ENCODE results near the gene USP30. TPM values are rescaled to one million over a fixed set of nuclear protein-coding genes. Genes with fewer than 3 reads are reported as not detected.

Gene USP30
- total RNA-seq, 1 donor from 2014 or later, result 15.5 TPM

DNA sequence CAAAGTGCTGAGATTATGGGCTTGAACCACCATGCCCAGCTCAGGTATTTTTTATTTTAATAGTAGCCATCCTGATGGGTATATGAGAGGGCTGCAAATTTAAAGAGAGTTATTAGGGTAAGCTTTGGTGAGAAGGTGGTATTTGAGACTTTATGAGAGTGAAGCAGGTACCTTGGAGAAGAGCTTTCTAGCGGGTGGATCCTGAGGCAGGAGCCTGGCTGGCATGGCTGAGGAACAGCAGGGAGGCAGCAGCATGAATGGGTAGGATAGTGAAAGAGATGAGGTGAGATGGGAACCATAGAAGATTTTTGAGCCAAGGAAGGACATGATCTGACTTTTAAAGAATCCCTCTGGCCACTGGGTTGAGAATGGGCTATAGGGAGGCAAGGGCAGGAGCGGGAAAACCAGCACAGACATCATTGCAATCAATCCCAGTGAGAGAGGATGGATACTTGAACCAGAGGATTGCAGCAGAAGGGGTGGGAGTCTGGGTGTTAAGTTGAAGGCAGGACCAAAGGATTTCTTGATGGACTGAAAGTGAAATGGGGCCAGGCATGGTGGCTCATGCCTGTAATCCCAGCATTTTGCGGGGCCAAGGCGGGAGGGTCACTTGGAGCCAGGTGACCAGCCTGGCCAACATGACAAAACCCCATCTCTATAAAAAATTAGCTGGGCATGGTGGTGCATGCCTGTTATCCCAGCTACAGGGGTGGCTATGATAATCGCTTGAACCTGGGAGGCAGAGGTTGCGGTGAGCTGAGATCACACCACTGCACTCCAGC is 37.2 kb upstream of the USP30 start:
- intact Hi-C loops (cut with DNase I), result no loop called here
- Histone ChIP-seq H3K27me3 (no peaks in the 10 kb centered on the region), H3K36me3 (no peaks in the 10 kb centered on the region), H3K27ac (no peak overlapping the region), H3K4me3 (no peak overlapping the region), H3K4me1 (no peaks in the 10 kb centered on the region), H3K9me3 (no peaks in the 10 kb centered on the region)
- peak; percentile 18 to 58 for DNase-seq (ENCODE audit: extremely low spot score in 2 of 2)
- TF ChIP-seq POLR2A (IDR thresholded peaks at IDR 0.05), result no peak
- TF ChIP-seq POLR2AphosphoS5 (IDR thresholded peaks at IDR 0.05; ENCODE audit: insufficient read depth in 1 of 2, low read depth in 1 of 2), result no peak
- TF ChIP-seq, protein P1, sequence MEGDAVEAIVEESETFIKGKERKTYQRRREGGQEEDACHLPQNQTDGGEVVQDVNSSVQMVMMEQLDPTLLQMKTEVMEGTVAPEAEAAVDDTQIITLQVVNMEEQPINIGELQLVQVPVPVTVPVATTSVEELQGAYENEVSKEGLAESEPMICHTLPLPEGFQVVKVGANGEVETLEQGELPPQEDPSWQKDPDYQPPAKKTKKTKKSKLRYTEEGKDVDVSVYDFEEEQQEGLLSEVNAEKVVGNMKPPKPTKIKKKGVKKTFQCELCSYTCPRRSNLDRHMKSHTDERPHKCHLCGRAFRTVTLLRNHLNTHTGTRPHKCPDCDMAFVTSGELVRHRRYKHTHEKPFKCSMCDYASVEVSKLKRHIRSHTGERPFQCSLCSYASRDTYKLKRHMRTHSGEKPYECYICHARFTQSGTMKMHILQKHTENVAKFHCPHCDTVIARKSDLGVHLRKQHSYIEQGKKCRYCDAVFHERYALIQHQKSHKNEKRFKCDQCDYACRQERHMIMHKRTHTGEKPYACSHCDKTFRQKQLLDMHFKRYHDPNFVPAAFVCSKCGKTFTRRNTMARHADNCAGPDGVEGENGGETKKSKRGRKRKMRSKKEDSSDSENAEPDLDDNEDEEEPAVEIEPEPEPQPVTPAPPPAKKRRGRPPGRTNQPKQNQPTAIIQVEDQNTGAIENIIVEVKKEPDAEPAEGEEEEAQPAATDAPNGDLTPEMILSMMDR (IDR thresholded peaks at IDR 0.05), result no peak

DNA sequence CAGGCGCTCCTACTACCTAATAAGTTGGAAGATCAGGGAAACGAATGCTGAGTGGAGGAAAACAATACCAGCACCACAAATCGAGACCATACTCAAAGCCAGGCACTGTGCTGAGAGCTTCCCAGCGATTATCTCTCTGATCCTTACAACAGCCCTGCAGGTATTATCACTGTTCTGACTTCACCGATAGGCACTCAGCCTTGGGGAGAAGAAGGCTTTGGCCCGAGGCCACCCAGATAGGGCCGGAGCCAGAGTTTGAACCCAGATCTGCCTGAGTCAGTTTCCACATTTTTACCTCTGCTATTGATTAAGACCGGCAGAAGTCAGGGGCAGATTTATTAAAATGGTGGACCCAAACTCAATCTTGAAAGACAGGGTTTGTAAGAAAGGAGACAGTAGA is 36.4 kb upstream of the USP30 start:
- Histone ChIP-seq H3K9me3 (no peaks in the 10 kb centered on the region), H3K27me3 (no peaks in the 10 kb centered on the region), H3K36me3 (no peaks in the 10 kb centered on the region), H3K4me1 (peaks cover 4% of the 10 kb centered on the region), H3K27ac (no peak overlapping the region), H3K4me3 (no peak overlapping the region)
- TF ChIP-seq, protein P1 (IDR thresholded peaks at IDR 0.05), result no peak
- peak; percentile 18 to 55 for DNase-seq (ENCODE audit: extremely low spot score in 2 of 2)
- intact Hi-C loops (cut with DNase I), result no loop called here

DNA sequence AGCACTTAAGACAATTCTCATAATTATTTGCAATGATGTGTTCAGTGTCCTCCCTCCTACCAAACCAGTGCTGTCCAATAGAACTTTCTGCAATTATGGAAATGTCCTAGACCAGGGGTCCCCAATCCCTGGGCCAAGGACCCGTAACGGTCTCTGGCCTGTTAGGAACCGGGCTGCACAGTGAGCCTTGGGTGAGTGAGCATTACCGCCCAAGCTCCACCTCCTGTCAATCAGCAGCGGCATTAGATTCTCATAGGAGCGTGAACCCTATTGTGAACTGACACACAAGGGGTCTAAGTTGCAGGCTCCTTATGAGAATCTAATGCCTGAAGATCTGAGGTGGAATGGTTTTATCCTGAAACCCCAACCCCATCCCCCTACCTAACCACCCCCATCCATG is 35.4 kb upstream of the USP30 start:
- Histone ChIP-seq H3K4me1 (peaks cover 5% of the 10 kb centered on the region), H3K36me3 (no peaks in the 10 kb centered on the region), H3K4me3 (no peak overlapping the region), H3K9me3 (no peaks in the 10 kb centered on the region), H3K27ac (no peak overlapping the region), H3K27me3 (no peaks in the 10 kb centered on the region)
- peak; percentile 44 to 72 for DNase-seq (ENCODE audit: extremely low spot score in 2 of 2)
- TF ChIP-seq POLR2AphosphoS5 (IDR thresholded peaks at IDR 0.05; ENCODE audit: insufficient read depth in 1 of 2, low read depth in 1 of 2) (no peak), POLR2A (IDR thresholded peaks at IDR 0.05) (no peak)
- TF ChIP-seq, protein P1 (IDR thresholded peaks at IDR 0.05), result no peak
- intact Hi-C loops (cut with DNase I), result no loop called here

DNA sequence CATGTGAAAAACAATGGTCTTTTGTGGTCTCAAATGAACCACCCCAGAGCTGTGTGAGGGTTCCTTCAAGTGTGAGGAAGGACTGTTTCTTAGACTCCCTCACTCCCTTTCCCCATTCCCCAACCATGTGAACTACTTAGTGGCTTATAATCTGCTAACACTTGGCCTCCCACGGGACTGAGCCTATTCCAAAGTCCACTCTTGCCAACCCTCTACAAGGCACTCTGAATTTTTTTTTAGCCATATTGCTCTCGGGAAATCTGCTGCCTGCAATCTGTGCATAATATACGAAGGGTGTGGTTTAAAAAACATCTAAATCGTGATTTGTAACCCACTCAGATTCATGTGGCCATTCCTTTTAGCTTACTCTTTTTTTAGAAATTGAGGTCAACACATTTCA is 34.1 kb upstream of the USP30 start:
- Histone ChIP-seq H3K4me1 (peaks cover 5% of the 10 kb centered on the region), H3K27ac (no peak overlapping the region), H3K9me3 (no peaks in the 10 kb centered on the region), H3K36me3 (no peaks in the 10 kb centered on the region), H3K27me3 (no peaks in the 10 kb centered on the region), H3K4me3 (no peak overlapping the region)
- TF ChIP-seq POLR2A (IDR thresholded peaks at IDR 0.05) (no peak), POLR2AphosphoS5 (IDR thresholded peaks at IDR 0.05; ENCODE audit: insufficient read depth in 1 of 2, low read depth in 1 of 2) (no peak)
- TF ChIP-seq, protein P1 (IDR thresholded peaks at IDR 0.05), result no peak
- intact Hi-C loops (cut with DNase I), result no loop called here
- peak; percentile 5 to 12 for DNase-seq (ENCODE audit: extremely low spot score in 2 of 2)

DNA sequence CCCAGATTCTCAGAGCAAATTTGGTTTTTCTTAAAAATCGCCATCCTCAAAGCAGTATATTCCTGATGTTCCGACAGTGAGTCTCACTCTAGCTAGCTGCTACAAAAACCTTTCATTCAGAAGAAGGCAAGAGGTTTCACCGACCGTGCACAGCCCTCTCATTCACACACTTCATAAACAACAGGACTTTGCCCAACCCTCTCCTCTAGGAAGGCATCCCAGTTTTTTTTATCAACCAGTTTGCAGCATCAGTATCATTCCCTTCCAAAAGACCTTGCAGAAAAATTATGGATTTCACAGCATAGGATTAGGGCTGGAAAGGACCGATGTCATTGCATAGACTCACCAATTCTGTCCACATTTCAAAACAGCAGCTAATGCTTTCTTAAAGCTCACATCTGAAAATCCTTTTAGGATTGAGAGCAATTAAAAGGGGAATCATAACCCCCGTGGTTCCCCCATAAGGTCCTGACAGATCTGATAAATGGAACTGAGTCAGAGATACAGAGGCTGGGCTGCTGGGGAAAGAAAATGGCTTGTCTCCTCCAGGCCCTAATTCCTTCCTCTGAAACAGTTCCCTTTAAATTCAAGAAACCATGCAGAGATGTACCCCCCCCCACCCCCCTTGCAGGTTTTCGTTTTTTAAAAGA is 32.1 kb upstream of the USP30 start:
- H3K4me1 ChIP-seq, result peaks cover 5% of the 10 kb centered on the region
- intact Hi-C loops (cut with DNase I), result no loop called here
- no peaks in the 10 kb centered on the region for H3K9me3 ChIP-seq
- peak in 1 of 2 donors; percentile 1 for DNase-seq (ENCODE audit: extremely low spot score in 2 of 2)
- no peak overlapping the region for H3K4me3 ChIP-seq
- H3K27me3 ChIP-seq, result no peaks in the 10 kb centered on the region
- H3K27ac ChIP-seq, result no peak overlapping the region
- TF ChIP-seq POLR2A (IDR thresholded peaks at IDR 0.05), result no peak
- TF ChIP-seq, protein P1 (IDR thresholded peaks at IDR 0.05), result no peak
- no peak for TF ChIP-seq POLR2AphosphoS5 (IDR thresholded peaks at IDR 0.05; ENCODE audit: insufficient read depth in 1 of 2, low read depth in 1 of 2)
- H3K36me3 ChIP-seq, result no peaks in the 10 kb centered on the region

All from vagina (tissue), 2 donors.